PC-9 (cell line): ENCODE data around the gene MT1E.

Source experiments
- EZH2 ChIP-seq: fragments of 200-600 bp; sonication (generic); IDR thresholded peaks from 2 replicates; pipeline ENCODE4 v1.8.0; 2017; ENCODE audit warnings: antibody characterized with exemption, low read depth
- TF ChIP-seq, protein P1 (sequence below): fragments of 200-600 bp; sonication (generic); conservative IDR thresholded peaks from 2 replicates; pipeline ENCODE4 v1.6.1; 2017; ENCODE audit warnings: mixed run types, antibody characterized with exemption, mild to moderate bottlenecking, moderate library complexity

DNA sequence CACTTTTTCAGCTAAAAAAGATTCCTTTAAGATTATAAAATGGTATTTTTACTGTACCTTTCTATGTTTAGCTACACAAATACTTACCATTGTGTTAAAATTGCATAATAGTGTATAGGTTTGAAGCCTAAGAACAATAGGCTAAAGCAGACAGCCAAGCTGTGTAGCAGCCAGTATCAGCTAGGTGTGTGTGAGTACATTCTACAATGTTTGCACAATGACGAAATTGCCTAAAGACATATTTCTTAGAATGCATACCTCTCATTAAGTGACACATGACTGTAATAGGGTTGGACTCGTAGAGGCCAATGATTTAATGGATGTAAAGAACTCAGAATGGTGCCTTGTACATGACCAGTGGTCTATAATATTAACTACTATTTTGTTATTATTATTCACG, 24.2 kb downstream of the MT1E start:
- TF ChIP-seq, protein P1, sequence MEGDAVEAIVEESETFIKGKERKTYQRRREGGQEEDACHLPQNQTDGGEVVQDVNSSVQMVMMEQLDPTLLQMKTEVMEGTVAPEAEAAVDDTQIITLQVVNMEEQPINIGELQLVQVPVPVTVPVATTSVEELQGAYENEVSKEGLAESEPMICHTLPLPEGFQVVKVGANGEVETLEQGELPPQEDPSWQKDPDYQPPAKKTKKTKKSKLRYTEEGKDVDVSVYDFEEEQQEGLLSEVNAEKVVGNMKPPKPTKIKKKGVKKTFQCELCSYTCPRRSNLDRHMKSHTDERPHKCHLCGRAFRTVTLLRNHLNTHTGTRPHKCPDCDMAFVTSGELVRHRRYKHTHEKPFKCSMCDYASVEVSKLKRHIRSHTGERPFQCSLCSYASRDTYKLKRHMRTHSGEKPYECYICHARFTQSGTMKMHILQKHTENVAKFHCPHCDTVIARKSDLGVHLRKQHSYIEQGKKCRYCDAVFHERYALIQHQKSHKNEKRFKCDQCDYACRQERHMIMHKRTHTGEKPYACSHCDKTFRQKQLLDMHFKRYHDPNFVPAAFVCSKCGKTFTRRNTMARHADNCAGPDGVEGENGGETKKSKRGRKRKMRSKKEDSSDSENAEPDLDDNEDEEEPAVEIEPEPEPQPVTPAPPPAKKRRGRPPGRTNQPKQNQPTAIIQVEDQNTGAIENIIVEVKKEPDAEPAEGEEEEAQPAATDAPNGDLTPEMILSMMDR, result no peak
- TF ChIP-seq EZH2, result no peak
